OCI-LY7 (cell line): ENCODE results near the gene VWA7.

Experiments used
- CTCF ChIP-seq: fragments of 200-600 bp; sonication (generic); conservative IDR thresholded peaks from 2 replicates; pipeline ENCODE4 v1.5.1; 2014; ENCODE audit warnings: mild to moderate bottlenecking, antibody characterized with exemption, low read length, moderate library complexity, mixed read lengths
- EZH2phosphoT487 ChIP-seq: fragments of 200-600 bp; sonication (generic); IDR thresholded peaks from 2 replicates; pipeline ENCODE4 v1.6.1; 2018; ENCODE audit warnings: low read depth, borderline replicate concordance, mild to moderate bottlenecking, mixed run types, antibody characterized with exemption, low read length, moderate library complexity, mixed read lengths

GRCh38 chr6:31765559-31765909 lies 11.6 kb downstream of the VWA7 start:
- TF ChIP-seq CTCF: no peak
- no peak for TF ChIP-seq EZH2phosphoT487
